K562 (cell line): ENCODE results near the gene DUSP9. TPM values are rescaled to one million over a fixed set of nuclear protein-coding genes. Genes with fewer than 3 reads are reported as not detected.
A peak's percentile ranks its signal among the peaks of the same experiment; 100 is the strongest.

Source experiments
- ATAC-seq: fragments of 200-7000 bp; cut with Tn5 transposase; 3 replicates; pipeline ENCODE4 v1.9.1; 2020; ENCODE audit warnings: moderate library complexity
- BruUV-seq: library from RNA; stranded (reverse); fragments of 400-500 nt; replicated peaks from 2 replicates; lab custom pipeline; 2021; lab: Mats Ljungman, UMichigan
- CTCF ChIA-PET: fragments of 300-600 bp; formaldehyde crosslinking; extraction: SDS; loops from one replicate; lab custom pipeline; 2021; ENCODE audit warnings: low intra/inter-chr PET ratio; lab: Yijun Ruan, JAX
- POLR2A ChIA-PET: fragments of 300-600, 350-650 bp; sonication (Branson Sonifier 250); formaldehyde crosslinking; extraction: SDS; loops from one replicate; lab custom pipeline; 2021; ENCODE audit warnings: antibody characterized with exemption, inconsistent platforms; lab: Yijun Ruan, JAX
- DNase-seq, 4 experiments: peaks; one replicate each; pipeline versions ENCODE4 v3.0.0 to v3.0.0-alpha.2; 2011 to 2018; ENCODE audit warnings: low spot score in 3 of 4, mixed read lengths in 3 of 4; ENCODE audit errors: extremely low read depth in 1 of 4
- FAIRE-seq: peaks from 2 replicates; lab custom pipeline; 2011; peaks lifted over from hg19 to GRCh38; lab: Jason Lieb, UNC
- H2AFZ ChIP-seq: 2 replicates; pipeline ENCODE4 v1.6.0; 2011; ENCODE audit warnings: low read depth, low read length, control low read depth, inconsistent platforms
- H3K27ac ChIP-seq: fragments of 200-600 bp; 3 replicates; pipeline ENCODE4 v1.8.0; 2011; ENCODE audit warnings: low read depth, mild to moderate bottlenecking, control low read depth, inconsistent platforms, low read length, moderate library complexity, mixed read lengths; ENCODE audit errors: extremely low read depth
- H3K27me3 ChIP-seq, 2 experiments: fragments of 300-600 bp in 1 of 2; 2 replicates in 1 of 2; 3 replicates in 1 of 2; pipeline versions ENCODE4 v1.6.0 to v1.8.0; 2011; ENCODE audit warnings: inconsistent platforms in 2 of 2, low read length in 2 of 2, mild to moderate bottlenecking in 1 of 2, mixed read lengths in 1 of 2, moderate library complexity in 1 of 2; ENCODE audit not compliant: control insufficient read depth in 2 of 2, insufficient read depth in 2 of 2
- H3K36me3 ChIP-seq: fragments of 300-600 bp; 3 replicates; pipeline ENCODE4 v1.8.0; 2011; ENCODE audit warnings: mild to moderate bottlenecking, low read length, inconsistent platforms; ENCODE audit not compliant: control insufficient read depth, insufficient read depth
- H3K4me1 ChIP-seq, 2 experiments: fragments of 200-600 bp in 1 of 2; replicated peaks in 1 of 2; 2 replicates in 1 of 2; 3 replicates in 1 of 2; pipeline versions ENCODE4 v1.5.1 to v1.8.0; 2011; ENCODE audit warnings: inconsistent platforms in 2 of 2, low read length in 2 of 2, mild to moderate bottlenecking in 1 of 2, mixed read lengths in 1 of 2, moderate library complexity in 1 of 2; ENCODE audit not compliant: control insufficient read depth in 2 of 2, insufficient read depth in 2 of 2
- H3K4me2 ChIP-seq: 2 replicates; pipeline ENCODE4 v1.6.1; 2011; ENCODE audit warnings: low read length, control low read depth, inconsistent platforms, mixed read lengths; ENCODE audit not compliant: insufficient read depth
- H3K4me3 ChIP-seq: fragments of 200-600 bp; sonication (generic), shearing (Covaris generic); 2 replicates; pipeline ENCODE4 v1.5.1; 2016; ENCODE audit warnings: control low read depth, inconsistent platforms
- H3K79me2 ChIP-seq: fragments of 200-600 bp; 3 replicates; pipeline ENCODE4 v1.8.0; 2011; ENCODE audit warnings: low read length, inconsistent platforms; ENCODE audit not compliant: control insufficient read depth, insufficient read depth
- H3K9ac ChIP-seq, 2 experiments: 2 replicates each; pipeline versions ENCODE4 v1.6.0 to v1.6.1; 2011; ENCODE audit warnings: low read depth in 2 of 2, low read length in 2 of 2, control low read depth in 1 of 2, inconsistent platforms in 1 of 2, mild to moderate bottlenecking in 1 of 2, mixed read lengths in 1 of 2; ENCODE audit not compliant: insufficient read depth in 1 of 2
- H3K9me1 ChIP-seq: one replicate; pipeline ENCODE4 v1.6.0; 2011; ENCODE audit warnings: inconsistent platforms, mild to moderate bottlenecking, low read length, moderate library complexity; ENCODE audit not compliant: control insufficient read depth, insufficient read depth
- H3K9me3 ChIP-seq: replicated peaks from 2 replicates; pipeline ENCODE4 v1.5.1; 2011; ENCODE audit warnings: low read depth, low read length, inconsistent platforms; ENCODE audit not compliant: control insufficient read depth, insufficient read depth
- H4K20me1 ChIP-seq: replicated peaks from 2 replicates; pipeline ENCODE4 v1.6.1; 2011; ENCODE audit warnings: low read length, inconsistent platforms, mixed read lengths; ENCODE audit not compliant: control insufficient read depth, insufficient read depth
- ARID4B ChIP-seq: sonication (generic); formaldehyde crosslinking; IDR thresholded peaks from 2 replicates; pipeline ENCODE4 v1.8.0; 2022; ENCODE audit warnings: mild to moderate bottlenecking, missing genetic modification reagents
- E2F6 ChIP-seq, 2 experiments: IDR thresholded peaks; 2 replicates each; pipeline ENCODE4 v1.6.1; 2011; ENCODE audit warnings: borderline replicate concordance in 1 of 2, control low read depth in 1 of 2, low read depth in 1 of 2, low read length in 1 of 2, mild to moderate bottlenecking in 1 of 2, mixed read lengths in 1 of 2, moderate library complexity in 1 of 2; ENCODE audit not compliant: insufficient read depth in 1 of 2, insufficient read length in 1 of 2, poor library complexity in 1 of 2, severe bottlenecking in 1 of 2; ENCODE audit errors: extremely low read depth in 1 of 2
- ETV6 ChIP-seq, 3 experiments: fragments of 150-350 bp in 1 of 3; sonication (generic) in 1 of 3; formaldehyde crosslinking in 1 of 3; IDR thresholded peaks; 2 replicates each; pipeline versions ENCODE4 v1.6.1 to v1.8.0; 2014 to 2022; ENCODE audit warnings: borderline replicate concordance in 2 of 3, low read depth in 2 of 3, antibody characterized with exemption in 1 of 3, low read length in 1 of 3, mild to moderate bottlenecking in 1 of 3, missing genetic modification reagents in 1 of 3
- FOXJ2 ChIP-seq: fragments of 200-800 bp; sonication (Bioruptor generic); IDR thresholded peaks from 2 replicates; pipeline ENCODE4 v1.6.1; 2016; ENCODE audit warnings: missing genetic modification characterization, missing compliant biosample characterization
- KLF1 ChIP-seq: fragments of 450-650 bp; IDR thresholded peaks from 2 replicates; pipeline ENCODE4 v1.6.1; 2016; ENCODE audit warnings: missing genetic modification characterization, missing compliant biosample characterization
- MITF ChIP-seq: IDR thresholded peaks from 2 replicates; pipeline ENCODE4 v1.6.1; 2014; ENCODE audit warnings: antibody characterized with exemption
- RFX1 ChIP-seq: fragments of 450-650 bp; IDR thresholded peaks from 2 replicates; pipeline ENCODE4 v1.6.1; 2016; ENCODE audit warnings: mild to moderate bottlenecking, moderate library complexity
- SIN3A ChIP-seq, 2 experiments: fragments of 150-350 bp in 1 of 2; IDR thresholded peaks; 2 replicates each; pipeline ENCODE4 v1.6.1; 2011 to 2016; ENCODE audit warnings: borderline replicate concordance in 2 of 2, low read depth in 2 of 2, low read length in 2 of 2, mild to moderate bottlenecking in 2 of 2, moderate library complexity in 2 of 2; ENCODE audit not compliant: control insufficient read depth in 1 of 2
- ZNF224 ChIP-seq: sonication (generic); formaldehyde crosslinking; IDR thresholded peaks from 2 replicates; pipeline ENCODE4 v1.8.0; 2022; ENCODE audit warnings: mild to moderate bottlenecking, missing genetic modification reagents
- WGBS: fragments of 100-300 bp; shearing (Covaris generic); methylation state at CpG from one replicate; pipeline ENCODE4 v1.1.6; 2016; ENCODE audit warnings: low coverage, mixed read lengths; ENCODE audit not compliant: insufficient coverage; ENCODE audit errors: missing lambda C conversion rate; 5-methylcytosine and 5-hydroxymethylcytosine counted together
- in situ Hi-C: fragments of 300-500 bp; cut with MboI; formaldehyde crosslinking; loops from 4 replicates; pipeline ENCODE4 v1.15.0; 2018; ENCODE audit warnings: inconsistent platforms, mixed read lengths
- intact Hi-C: fragments of 100-400 bp; cut with micrococcal nuclease; formaldehyde crosslinking; loops from 2 replicates; pipeline ENCODE4 v1.14.2; 2022
- polyA plus RNA-seq, 8 experiments: library from polyadenylated mRNA; depleted of rRNA in 4 of 8; stranded (reverse) in 5 of 8; unstranded in 3 of 8; fragments of >200 nt; fragmentation: Nextera tagmentation in 2 of 8; fragmentation: Illumina TruSeq in 1 of 8; extraction: Ambion mirVana in 2 of 8; extraction: Trizol in 1 of 8; gene quantifications; 2 replicates each; pipeline versions ENCODE4 v1.2.1 to v1.2.3, GENCODE V29; 2011 to 2014; ENCODE audit warnings: inconsistent platforms in 1 of 8, missing spikeins in 1 of 8
- total RNA-seq, 7 experiments: library from RNA; depleted of rRNA in 6 of 7; stranded (reverse); fragments of >200 nt in 6 of 7; fragmentation: Illumina TruSeq in 2 of 7; extraction: Trizol in 2 of 7; gene quantifications; 2 replicates each; pipeline versions ENCODE4 v1.2.1 to v1.2.3, GENCODE V29; 2011 to 2021; ENCODE audit warnings: low replicate concordance in 1 of 7

Gene DUSP9
- total and polyA plus RNA-seq, 9 of the 15 experiments (the other 6 are each of a cell fraction or from before 2014, with no cell fraction given), result 0.11 to 14.1 (median 5.5) TPM

- ChIA-PET POLR2A (interaction anchor here (0.6 to 2.3 kb wide), 4 partner anchors 10 to 184 kb away, joined by 3 to 12 read pairs (median 4); partner anchors contain the start of genes CCNQ, IDH3G and SSR4), CTCF (interaction anchor here (0.5 to 1.2 kb wide), 4 partner anchors 37 to 59 kb away, joined by 3 to 4 read pairs (median 4); partner anchors contain the start of gene DUSP9)
- Histone ChIP-seq H2AFZ (peak overlapping the region; percentile 48), H3K9ac (peak overlapping the region in 1 of 2 experiments; percentile 71; a peak in 2 of 4 replicates), H3K79me2 (no peaks in the 10 kb centered on the region), H3K4me1 (peaks cover 0 to 19% of the 10 kb centered on the region in 2 experiments; a peak in 2 of 5 replicates), H4K20me1 (no peaks in the 10 kb centered on the region), H3K27me3 (peaks cover 24 to 45% of the 10 kb centered on the region in 2 experiments), H3K4me3 (peak overlapping the region; percentile 23; the same call in 1 of the 2 replicates), H3K27ac (no peak overlapping the region), H3K9me1 (no peaks in the 10 kb centered on the region), H3K36me3 (no peaks in the 10 kb centered on the region), H3K4me2 (peak overlapping the region; percentile 43; the same call in 1 of the 2 replicates), H3K9me3 (no peaks in the 10 kb centered on the region)
- ATAC-seq, result peak; percentile 98
- peak; percentile 74 to 87 (median 78) for DNase-seq
- no TSS peak for BruUV-seq
- WGBS, result 20% methylated on average over 23 of the region's 63 CpGs
- intact Hi-C loops (loop anchor here (1.0 to 5.0 kb wide), 4 partner anchors 37 to 99 kb away; partner anchors contain the start of gene DUSP9), in situ Hi-C loops (loop anchor here (5.0 kb wide), 1 partner anchor 57 kb away; no protein-coding TSS in a partner anchor)
- FAIRE-seq, result peak; percentile 78
- no peak for TF ChIP-seq SIN3A (IDR thresholded peaks at IDR 0.05; ENCODE audit: borderline replicate concordance in 2 of 2, control insufficient read depth in 1 of 2, low read depth in 2 of 2, low read length in 2 of 2)
- TF ChIP-seq RFX1, result peak; percentile 86
- TF ChIP-seq ARID4B (CRISPR knock-in tag), result peak; percentile 41; the same call in 1 of the 2 replicates
- TF ChIP-seq ETV6 (IDR thresholded peaks at IDR 0.05; ENCODE audit: borderline replicate concordance in 1 of 2, low read depth in 2 of 2, low read length in 1 of 2), result no peak
- peak; percentile 83; the same call in 1 of the 2 replicates for TF ChIP-seq ETV6 (CRISPR knock-in tag; IDR thresholded peaks at IDR 0.05; ENCODE audit: borderline replicate concordance)
- TF ChIP-seq KLF1, result no peak
- no peak for TF ChIP-seq MITF
- no peak for TF ChIP-seq FOXJ2 (tag)
- peak; percentile 74; the same call in 1 of the 2 replicates for TF ChIP-seq ZNF224
- TF ChIP-seq E2F6 (IDR thresholded peaks at IDR 0.05; ENCODE audit: borderline replicate concordance in 1 of 2, extremely low read depth in 1 of 2, insufficient read depth in 1 of 2, insufficient read length in 1 of 2, low read depth in 1 of 2, low read length in 1 of 2, poor library complexity in 1 of 2, severe bottlenecking in 1 of 2), result peak; percentile 87 to 98
Measured at GRCh38 chrX:153609917-153610835, 36.8 kb upstream of the DUSP9 start.
